Activated CD4-positive, CD25-positive, alpha-beta regulatory T cell treated with anti-CD3 and anti-CD28 coated beads, Interleukin-2, amount 50 U/mL, for 72 hours (primary cell): ENCODE data around the gene MDFI.

Experiments
- DNase-seq: peaks from one replicate; pipeline ENCODE4 v3.0.0; 2021

The MDFI gene

GRCh38 chr6:41651962-41652657, 13.8 kb downstream of the MDFI start:
- no peak for DNase-seq

GRCh38 chr6:41652866-41653652, 14.8 kb downstream of the MDFI start:
- no peak for DNase-seq

GRCh38 chr6:41653691-41654090, 15.4 kb downstream of the MDFI start:
- DNase-seq = no peak

GRCh38 chr6:41654151-41654697, 16.0 kb downstream of the MDFI start:
- DNase-seq = no peak

GRCh38 chr6:41654698-41655151, 16.5 kb downstream of the MDFI start:
- no peak for DNase-seq

- DNase-seq = no peak
These were observed 16.9 kb downstream of the MDFI start for GRCh38 chr6:41655176-41655575.

- no peak for DNase-seq
These were observed 17.4 kb downstream of the MDFI start for GRCh38 chr6:41655646-41656001.

- no peak for DNase-seq
These were observed 17.9 kb downstream of the MDFI start for GRCh38 chr6:41656002-41656691.

- no peak for DNase-seq
These were observed 19.1 kb downstream of the MDFI start for GRCh38 chr6:41657131-41658094.

- no peak for DNase-seq
These were observed 20.4 kb downstream of the MDFI start for GRCh38 chr6:41658636-41659035.

GRCh38 chr6:41659935-41660334, 21.7 kb downstream of the MDFI start:
- no peak for DNase-seq

GRCh38 chr6:41663568-41663967, 25.3 kb downstream of the MDFI start:
- DNase-seq = no peak

- DNase-seq = no peak
These were observed 26.0 kb downstream of the MDFI start for GRCh38 chr6:41664271-41664670.

- DNase-seq = no peak
These were observed 28.9 kb downstream of the MDFI start for GRCh38 chr6:41667195-41667594.

- no peak for DNase-seq
These were observed 30.7 kb downstream of the MDFI start for GRCh38 chr6:41668968-41669367.

GRCh38 chr6:41670703-41671360, 32.6 kb downstream of the MDFI start:
- DNase-seq = no peak

- no peak for DNase-seq
These were observed 33.1 kb downstream of the MDFI start for GRCh38 chr6:41671376-41671775.

- no peak for DNase-seq
These were observed 33.7 kb downstream of the MDFI start for GRCh38 chr6:41672016-41672415.

GRCh38 chr6:41672816-41673703, 34.8 kb downstream of the MDFI start:
- DNase-seq = no peak

- no peak for DNase-seq
These were observed 35.4 kb downstream of the MDFI start for GRCh38 chr6:41673704-41674000.
